ENCODE measurements around the gene EXOSC9. TPM values are rescaled to one million over a fixed set of nuclear protein-coding genes. Genes with fewer than 3 reads are reported as not detected.
A peak's percentile ranks its signal among the peaks of the same experiment; 100 is the strongest.
"Not testable (repeated sequence)": the region's sequence is repeated elsewhere in the genome, so short reads cannot be mapped to it uniquely, and the experiment has no call there.

Gene EXOSC9
- 25.1 TPM for total RNA-seq

GRCh38 chr4:121800961-121801714 is at the start of gene EXOSC9:
EXOSC9 (plus strand) TSS chr4:121801323; CDS start chr4:121801425, 102 bp downstream.
- no peaks in the 10 kb centered on the region for H3K9me3 ChIP-seq (ENCODE audit: control insufficient read depth in 3 of 3, low read length in 3 of 3)
- peaks cover 8 to 25% (median 17%) of the 10 kb centered on the region in 3 donors for H3K36me3 ChIP-seq (ENCODE audit: control insufficient read depth in 3 of 3, insufficient read depth in 3 of 3, low read length in 3 of 3)
- H3K4me3 ChIP-seq (ENCODE audit: low read length in 3 of 3), result peak within 1 kb of the TSS; percentile 86 to 98 (median 88)
- H3K4me1 ChIP-seq (ENCODE audit: control insufficient read depth in 3 of 3, insufficient read depth in 3 of 3, low read length in 3 of 3), result peaks cover 4 to 11% (median 7%) of the 10 kb centered on the region in 3 donors
- H3K9ac ChIP-seq (ENCODE audit: low read depth in 1 of 3, low read length in 3 of 3), result peak within 1 kb of the TSS; percentile 78 to 91 (median 79)
- no peaks in the 10 kb centered on the region for H3K27me3 ChIP-seq (ENCODE audit: control insufficient read depth in 3 of 3, insufficient read depth in 3 of 3, low read length in 3 of 3)
- H3K27ac ChIP-seq (ENCODE audit: low read depth, low read length), result peak within 1 kb of the TSS; percentile 84

GRCh38 chr4:121752142-121752541 is 49.0 kb upstream of the EXOSC9 start:
- not testable (repeated sequence) for H3K36me3 ChIP-seq (ENCODE audit: control insufficient read depth in 3 of 3, insufficient read depth in 3 of 3, low read length in 3 of 3); H3K4me3 ChIP-seq (ENCODE audit: low read length in 3 of 3); H3K27me3 ChIP-seq (ENCODE audit: control insufficient read depth in 3 of 3, insufficient read depth in 3 of 3, low read length in 3 of 3); H3K4me1 ChIP-seq (ENCODE audit: control insufficient read depth in 3 of 3, insufficient read depth in 3 of 3, low read length in 3 of 3); H3K27ac ChIP-seq (ENCODE audit: low read depth, low read length); H3K9me3 ChIP-seq (ENCODE audit: control insufficient read depth in 3 of 3, low read length in 3 of 3); H3K9ac ChIP-seq (ENCODE audit: low read depth in 1 of 3, low read length in 3 of 3)

GRCh38 chr4:121758925-121759568 is 42.1 kb upstream of the EXOSC9 start:
- H3K27ac ChIP-seq (ENCODE audit: low read depth, low read length), result no peak overlapping the region
- no peaks in the 10 kb centered on the region for H3K4me1 ChIP-seq (ENCODE audit: control insufficient read depth in 3 of 3, insufficient read depth in 3 of 3, low read length in 3 of 3)
- H3K9me3 ChIP-seq (ENCODE audit: control insufficient read depth in 3 of 3, low read length in 3 of 3), result no peaks in the 10 kb centered on the region
- peaks cover 5 to 17% (median 9%) of the 10 kb centered on the region in 3 donors for H3K27me3 ChIP-seq (ENCODE audit: control insufficient read depth in 3 of 3, insufficient read depth in 3 of 3, low read length in 3 of 3)
- no peak overlapping the region for H3K4me3 ChIP-seq (ENCODE audit: low read length in 3 of 3)
- H3K36me3 ChIP-seq (ENCODE audit: control insufficient read depth in 3 of 3, insufficient read depth in 3 of 3, low read length in 3 of 3), result no peaks in the 10 kb centered on the region
- no peak overlapping the region for H3K9ac ChIP-seq (ENCODE audit: low read depth in 1 of 3, low read length in 3 of 3)

GRCh38 chr4:121760205-121760604 is 40.9 kb upstream of the EXOSC9 start:
- H3K27me3 ChIP-seq (ENCODE audit: control insufficient read depth in 3 of 3, insufficient read depth in 3 of 3, low read length in 3 of 3), result peaks cover 16 to 29% (median 18%) of the 10 kb centered on the region in 3 donors
- peaks cover 0 to 4% (median 4%) of the 10 kb centered on the region in 3 donors for H3K4me1 ChIP-seq (ENCODE audit: control insufficient read depth in 3 of 3, insufficient read depth in 3 of 3, low read length in 3 of 3)

GRCh38 chr4:121764303-121764701 is 36.8 kb upstream of the EXOSC9 start:
- no peak overlapping the region for H3K27ac ChIP-seq (ENCODE audit: low read depth, low read length)
- H3K9ac ChIP-seq (ENCODE audit: low read depth in 1 of 3, low read length in 3 of 3), result no peak overlapping the region
- H3K4me1 ChIP-seq (ENCODE audit: control insufficient read depth in 3 of 3, insufficient read depth in 3 of 3, low read length in 3 of 3), result peaks cover 0 to 4% (median 4%) of the 10 kb centered on the region in 3 donors
- no peaks in the 10 kb centered on the region for H3K9me3 ChIP-seq (ENCODE audit: control insufficient read depth in 3 of 3, low read length in 3 of 3)
- H3K27me3 ChIP-seq (ENCODE audit: control insufficient read depth in 3 of 3, insufficient read depth in 3 of 3, low read length in 3 of 3), result peaks cover 25 to 33% (median 27%) of the 10 kb centered on the region in 3 donors
- H3K4me3 ChIP-seq (ENCODE audit: low read length in 3 of 3), result peak overlapping the region in 2 of 3 donors; percentile 45 to 58
- H3K36me3 ChIP-seq (ENCODE audit: control insufficient read depth in 3 of 3, insufficient read depth in 3 of 3, low read length in 3 of 3), result no peaks in the 10 kb centered on the region

More at GRCh38 chr4:121760205-121760604, 40.9 kb upstream of the EXOSC9 start:
- H3K9me3 ChIP-seq (ENCODE audit: control insufficient read depth in 3 of 3, low read length in 3 of 3), result no peaks in the 10 kb centered on the region
- no peak overlapping the region for H3K27ac ChIP-seq (ENCODE audit: low read depth, low read length)
- H3K9ac ChIP-seq (ENCODE audit: low read depth in 1 of 3, low read length in 3 of 3), result no peak overlapping the region
- no peaks in the 10 kb centered on the region for H3K36me3 ChIP-seq (ENCODE audit: control insufficient read depth in 3 of 3, insufficient read depth in 3 of 3, low read length in 3 of 3)
- H3K4me3 ChIP-seq (ENCODE audit: low read length in 3 of 3), result no peak overlapping the region

- peak within 1 kb of the TSS in 1 of 3 donors; percentile 40 for H3K9ac ChIP-seq (ENCODE audit: low read depth in 1 of 3, low read length in 3 of 3)
- H3K4me3 ChIP-seq (ENCODE audit: low read length in 3 of 3), result peak within 1 kb of the TSS; percentile 4 to 58 (median 45)
- H3K27me3 ChIP-seq (ENCODE audit: control insufficient read depth in 3 of 3, insufficient read depth in 3 of 3, low read length in 3 of 3), result peaks cover 25 to 30% (median 29%) of the 10 kb centered on the region in 3 donors
- H3K36me3 ChIP-seq (ENCODE audit: control insufficient read depth in 3 of 3, insufficient read depth in 3 of 3, low read length in 3 of 3), result no peaks in the 10 kb centered on the region
- H3K4me1 ChIP-seq (ENCODE audit: control insufficient read depth in 3 of 3, insufficient read depth in 3 of 3, low read length in 3 of 3), result peaks cover 0 to 4% (median 4%) of the 10 kb centered on the region in 3 donors
- H3K27ac ChIP-seq (ENCODE audit: low read depth, low read length), result no peak within 1 kb of the TSS
- H3K9me3 ChIP-seq (ENCODE audit: control insufficient read depth in 3 of 3, low read length in 3 of 3), result no peaks in the 10 kb centered on the region
Observed at GRCh38 chr4:121764702-121765367, 36.3 kb upstream of the EXOSC9 start, which contains the start of gene SMIM43. SMIM43 (minus strand) TSS chr4:121765164; CDS start chr4:121765105, 59 bp downstream.

- peaks cover 26 to 29% (median 26%) of the 10 kb centered on the region in 3 donors for H3K27me3 ChIP-seq (ENCODE audit: control insufficient read depth in 3 of 3, insufficient read depth in 3 of 3, low read length in 3 of 3)
Observed at GRCh38 chr4:121765368-121765705, 35.8 kb upstream of the EXOSC9 start.

GRCh38 chr4:121765971-121766538 is 35.1 kb upstream of the EXOSC9 start:
- Histone ChIP-seq H3K9me3 (ENCODE audit: control insufficient read depth in 3 of 3, low read length in 3 of 3) (no peaks in the 10 kb centered on the region), H3K4me3 (ENCODE audit: low read length in 3 of 3) (no peak overlapping the region), H3K9ac (ENCODE audit: low read depth in 1 of 3, low read length in 3 of 3) (no peak overlapping the region), H3K27ac (ENCODE audit: low read depth, low read length) (no peak overlapping the region), H3K27me3 (ENCODE audit: control insufficient read depth in 3 of 3, insufficient read depth in 3 of 3, low read length in 3 of 3) (peaks cover 25 to 34% (median 32%) of the 10 kb centered on the region in 3 donors), H3K36me3 (ENCODE audit: control insufficient read depth in 3 of 3, insufficient read depth in 3 of 3, low read length in 3 of 3) (no peaks in the 10 kb centered on the region), H3K4me1 (ENCODE audit: control insufficient read depth in 3 of 3, insufficient read depth in 3 of 3, low read length in 3 of 3) (peaks cover 0 to 4% (median 4%) of the 10 kb centered on the region in 3 donors)

More at GRCh38 chr4:121765368-121765705, 35.8 kb upstream of the EXOSC9 start:
- no peaks in the 10 kb centered on the region for H3K9me3 ChIP-seq (ENCODE audit: control insufficient read depth in 3 of 3, low read length in 3 of 3)
- peak overlapping the region in 2 of 3 donors; percentile 45 to 58 for H3K4me3 ChIP-seq (ENCODE audit: low read length in 3 of 3)
- peaks cover 0 to 4% (median 4%) of the 10 kb centered on the region in 3 donors for H3K4me1 ChIP-seq (ENCODE audit: control insufficient read depth in 3 of 3, insufficient read depth in 3 of 3, low read length in 3 of 3)
- H3K9ac ChIP-seq (ENCODE audit: low read depth in 1 of 3, low read length in 3 of 3), result peak overlapping the region in 1 of 3 donors; percentile 3
- H3K27ac ChIP-seq (ENCODE audit: low read depth, low read length), result no peak overlapping the region
- H3K36me3 ChIP-seq (ENCODE audit: control insufficient read depth in 3 of 3, insufficient read depth in 3 of 3, low read length in 3 of 3), result no peaks in the 10 kb centered on the region

- no peak overlapping the region for H3K27ac ChIP-seq (ENCODE audit: low read depth, low read length)
- no peaks in the 10 kb centered on the region for H3K9me3 ChIP-seq (ENCODE audit: control insufficient read depth in 3 of 3, low read length in 3 of 3)
- H3K4me3 ChIP-seq (ENCODE audit: low read length in 3 of 3), result no peak overlapping the region
- peaks cover 0 to 4% (median 4%) of the 10 kb centered on the region in 3 donors for H3K4me1 ChIP-seq (ENCODE audit: control insufficient read depth in 3 of 3, insufficient read depth in 3 of 3, low read length in 3 of 3)
- no peaks in the 10 kb centered on the region for H3K36me3 ChIP-seq (ENCODE audit: control insufficient read depth in 3 of 3, insufficient read depth in 3 of 3, low read length in 3 of 3)
- peaks cover 31 to 37% (median 34%) of the 10 kb centered on the region in 3 donors for H3K27me3 ChIP-seq (ENCODE audit: control insufficient read depth in 3 of 3, insufficient read depth in 3 of 3, low read length in 3 of 3)
- no peak overlapping the region for H3K9ac ChIP-seq (ENCODE audit: low read depth in 1 of 3, low read length in 3 of 3)
Observed at GRCh38 chr4:121767166-121767565, 34.0 kb upstream of the EXOSC9 start.
